ENCODE measurements around the gene BCAS3.

Gene BCAS3

DNA sequence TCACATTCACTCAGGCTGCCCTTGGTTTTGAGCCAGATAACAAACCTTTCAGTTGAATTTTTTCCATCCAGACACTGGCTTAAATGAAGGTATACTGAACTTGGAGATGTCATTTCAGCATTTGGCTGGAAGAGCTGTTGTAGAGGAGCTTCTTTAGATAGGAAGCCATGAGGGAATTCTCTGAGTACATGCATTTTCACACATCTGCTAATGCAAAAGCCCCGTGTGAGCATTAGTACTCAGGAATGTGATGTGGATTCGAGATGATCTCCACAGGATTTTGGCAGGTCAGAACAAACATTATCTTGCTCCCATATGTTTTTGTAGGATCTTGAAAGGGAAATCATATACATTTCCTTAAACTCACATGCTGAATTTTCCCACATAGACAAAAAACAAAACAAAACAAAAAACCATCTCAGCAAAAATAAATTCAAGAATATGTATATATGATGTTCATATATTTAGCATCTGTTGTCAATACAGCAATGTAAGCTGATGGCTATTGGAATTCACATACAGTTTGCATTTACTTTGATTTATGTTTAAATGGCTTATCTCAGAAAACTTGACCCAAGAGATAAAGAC lies 444.8 kb downstream of the BCAS3 start:
- TF ChIP-seq, protein P1, sequence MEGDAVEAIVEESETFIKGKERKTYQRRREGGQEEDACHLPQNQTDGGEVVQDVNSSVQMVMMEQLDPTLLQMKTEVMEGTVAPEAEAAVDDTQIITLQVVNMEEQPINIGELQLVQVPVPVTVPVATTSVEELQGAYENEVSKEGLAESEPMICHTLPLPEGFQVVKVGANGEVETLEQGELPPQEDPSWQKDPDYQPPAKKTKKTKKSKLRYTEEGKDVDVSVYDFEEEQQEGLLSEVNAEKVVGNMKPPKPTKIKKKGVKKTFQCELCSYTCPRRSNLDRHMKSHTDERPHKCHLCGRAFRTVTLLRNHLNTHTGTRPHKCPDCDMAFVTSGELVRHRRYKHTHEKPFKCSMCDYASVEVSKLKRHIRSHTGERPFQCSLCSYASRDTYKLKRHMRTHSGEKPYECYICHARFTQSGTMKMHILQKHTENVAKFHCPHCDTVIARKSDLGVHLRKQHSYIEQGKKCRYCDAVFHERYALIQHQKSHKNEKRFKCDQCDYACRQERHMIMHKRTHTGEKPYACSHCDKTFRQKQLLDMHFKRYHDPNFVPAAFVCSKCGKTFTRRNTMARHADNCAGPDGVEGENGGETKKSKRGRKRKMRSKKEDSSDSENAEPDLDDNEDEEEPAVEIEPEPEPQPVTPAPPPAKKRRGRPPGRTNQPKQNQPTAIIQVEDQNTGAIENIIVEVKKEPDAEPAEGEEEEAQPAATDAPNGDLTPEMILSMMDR (IDR thresholded peaks at IDR 0.05; ENCODE audit: extremely low read depth, missing control alignments): no peak
- DNase-seq (ENCODE audit: low spot score): no peak

DNA sequence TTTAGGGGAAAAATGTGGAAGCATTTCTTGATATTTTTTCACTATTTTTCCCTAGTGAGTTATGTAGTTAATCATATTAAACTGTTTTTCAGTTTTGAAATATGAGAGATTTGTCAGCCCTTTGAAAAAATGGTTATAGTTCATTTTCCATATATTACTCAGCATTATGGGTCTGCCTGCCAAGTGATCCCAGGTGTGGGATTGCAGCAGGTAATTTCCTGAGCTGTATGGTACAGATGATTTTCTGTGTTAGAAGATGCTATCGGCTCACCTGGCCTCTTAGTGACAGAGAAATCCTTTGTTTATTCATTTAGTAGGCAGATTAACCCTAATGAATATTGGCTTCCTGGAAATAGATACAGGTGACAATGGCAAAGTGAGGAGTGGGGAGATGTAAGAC lies 446.9 kb downstream of the BCAS3 start:
- TF ChIP-seq, protein P1 (IDR thresholded peaks at IDR 0.05; ENCODE audit: extremely low read depth, missing control alignments): no peak
- no peak for DNase-seq (ENCODE audit: low spot score)

DNA sequence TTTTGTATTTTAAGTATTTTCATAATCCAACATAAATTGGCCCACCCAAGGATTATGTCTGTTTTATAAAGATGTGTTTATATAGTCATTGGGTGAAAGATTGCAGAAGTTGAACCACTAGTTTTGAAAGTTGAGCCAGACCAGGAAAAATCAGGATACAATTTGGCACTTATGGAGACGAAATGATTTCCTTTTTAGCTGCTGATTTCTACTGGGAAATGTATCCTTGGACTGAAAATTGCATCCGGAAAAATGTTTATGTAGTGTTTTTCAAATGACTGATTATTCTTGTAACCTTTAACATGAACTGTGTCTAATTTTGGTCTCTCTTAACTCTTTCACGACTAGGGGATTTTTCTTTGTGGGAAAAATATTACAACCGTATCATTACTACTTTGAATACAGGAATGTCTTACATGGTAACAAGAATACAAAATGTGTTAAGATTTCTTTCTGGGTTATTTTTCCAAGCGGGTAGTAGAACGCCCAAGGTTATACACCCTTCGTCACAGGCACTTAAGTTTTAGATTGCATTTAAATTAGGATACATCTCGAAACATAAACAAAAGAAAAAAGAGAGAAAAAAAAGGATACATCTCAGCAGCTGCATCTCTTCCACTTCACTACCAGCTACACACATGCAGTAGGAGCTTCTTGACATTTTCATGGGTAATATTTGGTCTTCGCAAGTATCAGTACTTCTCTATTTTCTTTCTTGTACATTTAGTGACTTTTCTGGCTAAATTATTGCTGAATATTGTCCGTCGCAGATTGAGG lies 449.0 kb downstream of the BCAS3 start:
- no peak for DNase-seq (ENCODE audit: low spot score)
- TF ChIP-seq, protein P1 (IDR thresholded peaks at IDR 0.05; ENCODE audit: extremely low read depth, missing control alignments): no peak

DNA sequence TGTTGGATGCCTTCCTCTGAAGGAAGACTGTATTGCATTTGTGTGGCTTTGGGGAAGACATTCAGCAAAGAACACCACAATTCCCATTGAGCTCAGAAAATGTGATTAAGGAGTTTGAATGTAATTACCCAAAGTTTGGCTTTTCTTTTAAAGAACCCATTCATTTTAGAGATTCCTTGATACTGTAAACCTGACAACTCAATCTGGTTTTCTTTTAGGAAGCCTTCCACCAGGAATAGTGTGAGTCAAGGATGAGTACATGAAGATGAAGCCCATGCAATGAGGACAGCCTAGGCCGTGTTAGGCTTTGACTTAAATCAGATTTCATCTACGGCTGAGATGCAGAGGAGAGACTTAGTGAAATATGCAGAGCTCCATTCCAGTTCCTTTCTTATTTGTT lies 450.3 kb downstream of the BCAS3 start:
- TF ChIP-seq, protein P1 (IDR thresholded peaks at IDR 0.05; ENCODE audit: extremely low read depth, missing control alignments): no peak
- DNase-seq (ENCODE audit: low spot score): no peak

DNA sequence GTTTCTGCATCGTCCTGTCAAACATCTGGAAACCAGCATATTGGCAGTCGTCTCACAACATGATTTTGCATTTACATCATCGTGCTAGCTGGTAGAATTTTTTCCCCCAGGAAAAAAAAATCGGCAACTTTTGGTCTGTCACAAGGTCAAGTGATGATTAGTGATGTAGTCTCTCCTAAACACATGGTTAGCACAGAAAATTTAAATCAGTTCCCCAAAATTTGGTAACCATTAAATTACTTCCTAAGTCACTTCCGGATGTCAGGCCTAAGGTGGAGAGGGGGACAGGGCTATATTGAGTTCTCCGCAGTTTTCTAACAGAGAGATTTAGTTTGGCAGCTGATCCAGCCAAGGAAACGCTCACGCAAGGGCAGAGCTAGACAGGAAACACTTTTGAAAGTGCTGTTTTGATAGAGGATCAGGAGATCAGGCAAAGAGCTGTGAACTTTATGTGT lies 451.0 kb downstream of the BCAS3 start:
- TF ChIP-seq, protein P1 (IDR thresholded peaks at IDR 0.05; ENCODE audit: extremely low read depth, missing control alignments): no peak
- no peak for DNase-seq (ENCODE audit: low spot score)

DNA sequence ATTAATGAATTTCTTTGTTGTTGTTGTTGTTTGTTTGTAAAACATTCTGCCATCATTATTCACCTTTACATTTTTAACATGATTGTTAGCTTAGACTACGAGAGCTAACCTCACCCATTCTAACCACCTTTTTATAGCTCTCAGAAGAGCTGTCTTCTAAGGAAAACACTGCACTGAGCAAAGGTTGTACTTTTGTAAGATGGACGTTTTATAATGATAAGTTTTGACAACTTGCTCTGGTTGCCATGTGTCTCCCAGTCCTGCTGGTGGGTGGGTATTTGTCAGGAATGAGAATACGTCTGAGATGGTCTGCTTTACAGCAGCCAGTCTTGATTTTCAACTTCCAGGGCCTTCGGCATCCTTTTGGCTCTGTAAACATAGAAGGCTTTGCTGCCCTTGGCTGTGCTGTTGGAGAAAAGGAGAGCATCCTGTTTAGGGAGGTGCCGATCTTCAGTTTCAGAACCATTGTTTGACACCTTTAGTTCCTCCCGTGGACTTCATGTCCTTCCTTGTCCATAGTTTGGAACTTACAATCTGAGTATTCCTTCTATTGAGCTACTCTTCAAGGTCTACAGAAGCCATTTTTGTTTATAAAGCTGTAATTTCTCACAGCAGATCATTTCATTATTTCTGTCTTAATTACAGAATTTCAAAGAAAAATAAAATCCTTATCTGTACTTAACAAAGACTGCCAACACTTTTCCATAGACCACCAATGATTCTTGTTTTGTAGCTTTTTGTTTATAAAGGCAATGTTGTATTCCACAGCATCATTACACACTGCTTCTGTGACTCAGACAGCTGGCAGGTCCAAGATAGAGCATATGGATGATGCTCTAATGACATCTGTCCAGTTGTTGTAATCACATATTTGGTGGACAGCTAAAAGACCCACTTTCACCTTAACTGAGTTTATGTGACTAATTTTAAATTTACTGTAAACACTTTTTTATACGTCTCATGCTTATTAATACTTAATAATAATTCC lies 451.9 kb downstream of the BCAS3 start:
- DNase-seq (ENCODE audit: low spot score): no peak
- TF ChIP-seq, protein P1 (IDR thresholded peaks at IDR 0.05; ENCODE audit: extremely low read depth, missing control alignments): no peak

Data from GM20000 (cell line).